ENCODE results near the gene ERC2. TPM values are rescaled to one million over a fixed set of nuclear protein-coding genes. Genes with fewer than 3 reads are reported as not detected.

Gene ERC2
- total and polyA plus RNA-seq, 2 donors (not counting 3 experiments of a cell fraction or from before 2014, with no cell fraction given), result 5.6 to 15.5 TPM

DNA sequence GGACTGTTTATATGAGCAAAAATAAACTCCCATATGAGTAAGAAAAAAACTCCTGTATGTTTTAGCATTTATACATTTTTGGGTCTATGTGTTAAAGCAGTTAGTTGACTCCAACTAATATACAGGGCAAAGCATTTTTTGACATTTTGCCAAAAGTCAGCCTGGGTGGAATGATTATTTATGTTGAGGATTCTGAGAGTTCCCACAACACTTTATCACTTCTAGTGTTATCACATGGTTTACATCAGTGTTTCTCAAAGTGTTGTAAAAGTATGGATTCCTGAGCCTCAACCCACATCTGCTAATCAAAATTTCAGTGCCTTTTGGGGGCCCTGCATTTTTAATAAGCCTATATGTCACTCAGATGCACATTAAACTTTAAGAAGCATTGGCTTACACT lies 643.9 kb downstream of the ERC2 start:
- Histone ChIP-seq H4K20me1 (replicated peaks; ENCODE audit: control insufficient read depth, extremely low read depth, insufficient read depth, low read length) (no peaks in the 10 kb centered on the region), H3K9me3 (replicated peaks; ENCODE audit: control insufficient read depth, insufficient read depth, low read length) (no peaks in the 10 kb centered on the region), H3K27ac (ENCODE audit: insufficient read depth, low read depth, low read length) (no peak overlapping the region), H3K4me3 (replicated peaks in 1 of 3; ENCODE audit: insufficient read depth in 1 of 3, low read depth in 1 of 3, low read length in 3 of 3) (no peak overlapping the region), H3K36me3 (ENCODE audit: control insufficient read depth in 2 of 2, extremely low read depth in 1 of 2, insufficient read depth in 2 of 2, low read length in 2 of 2) (no peaks in the 10 kb centered on the region), H3K79me2 (ENCODE audit: control insufficient read depth, insufficient read depth, low read length) (no peaks in the 10 kb centered on the region), H3K9ac (replicated peaks; ENCODE audit: extremely low read depth, insufficient read depth, low read length) (no peak overlapping the region), H3K4me1 (ENCODE audit: control insufficient read depth, extremely low read depth, insufficient read depth, low read length) (no peaks in the 10 kb centered on the region), H3K4me2 (ENCODE audit: insufficient read depth, low read length) (no peak overlapping the region), H3K9me1 (replicated peaks; ENCODE audit: control insufficient read depth, extremely low read depth, insufficient read depth, low read length) (no peaks in the 10 kb centered on the region), H2AFZ (ENCODE audit: low read depth, low read length) (no peak overlapping the region), H3K27me3 (ENCODE audit: control insufficient read depth in 2 of 2, insufficient read depth in 2 of 2, low read length in 2 of 2) (no peaks in the 10 kb centered on the region)
- intact Hi-C loops (cut with micrococcal nuclease), result no loop called here
- DNase-seq (ENCODE audit: low read depth, low spot score) (no peak), FAIRE-seq (no peak)
- ChIA-PET POLR2A (no interaction called here), CTCF (no interaction called here)
- BruUV-seq (replicated peaks), result no TSS peak
- TF ChIP-seq GATA2 (IDR thresholded peaks at IDR 0.05; ENCODE audit: insufficient read depth, insufficient read length, low read depth, low read length) (no peak), FOS (IDR thresholded peaks at IDR 0.05; ENCODE audit: borderline replicate concordance, insufficient read depth, low read length) (no peak), POLR2AphosphoS5 (IDR thresholded peaks at IDR 0.05; ENCODE audit: insufficient read depth, low read depth, low read length) (no peak), POLR2A (IDR thresholded peaks at IDR 0.05; ENCODE audit: low read depth, low read length) (no peak), JUN (IDR thresholded peaks at IDR 0.05; ENCODE audit: borderline replicate concordance, insufficient read depth, insufficient read length, low read depth) (no peak), MYC (IDR thresholded peaks at IDR 0.05; ENCODE audit: low read depth, low read length) (no peak), EZH2 (IDR thresholded peaks at IDR 0.05; ENCODE audit: borderline replicate concordance, low read depth, low read length, severe bottlenecking) (no peak)
- TF ChIP-seq, protein P1, sequence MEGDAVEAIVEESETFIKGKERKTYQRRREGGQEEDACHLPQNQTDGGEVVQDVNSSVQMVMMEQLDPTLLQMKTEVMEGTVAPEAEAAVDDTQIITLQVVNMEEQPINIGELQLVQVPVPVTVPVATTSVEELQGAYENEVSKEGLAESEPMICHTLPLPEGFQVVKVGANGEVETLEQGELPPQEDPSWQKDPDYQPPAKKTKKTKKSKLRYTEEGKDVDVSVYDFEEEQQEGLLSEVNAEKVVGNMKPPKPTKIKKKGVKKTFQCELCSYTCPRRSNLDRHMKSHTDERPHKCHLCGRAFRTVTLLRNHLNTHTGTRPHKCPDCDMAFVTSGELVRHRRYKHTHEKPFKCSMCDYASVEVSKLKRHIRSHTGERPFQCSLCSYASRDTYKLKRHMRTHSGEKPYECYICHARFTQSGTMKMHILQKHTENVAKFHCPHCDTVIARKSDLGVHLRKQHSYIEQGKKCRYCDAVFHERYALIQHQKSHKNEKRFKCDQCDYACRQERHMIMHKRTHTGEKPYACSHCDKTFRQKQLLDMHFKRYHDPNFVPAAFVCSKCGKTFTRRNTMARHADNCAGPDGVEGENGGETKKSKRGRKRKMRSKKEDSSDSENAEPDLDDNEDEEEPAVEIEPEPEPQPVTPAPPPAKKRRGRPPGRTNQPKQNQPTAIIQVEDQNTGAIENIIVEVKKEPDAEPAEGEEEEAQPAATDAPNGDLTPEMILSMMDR (IDR thresholded peaks at IDR 0.05; ENCODE audit: extremely low read depth in 1 of 2, insufficient read depth in 1 of 2, low read depth in 1 of 2, low read length in 2 of 2), result no peak
- TF ChIP-seq, protein P2, sequence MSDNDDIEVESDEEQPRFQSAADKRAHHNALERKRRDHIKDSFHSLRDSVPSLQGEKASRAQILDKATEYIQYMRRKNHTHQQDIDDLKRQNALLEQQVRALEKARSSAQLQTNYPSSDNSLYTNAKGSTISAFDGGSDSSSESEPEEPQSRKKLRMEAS (IDR thresholded peaks at IDR 0.05; ENCODE audit: insufficient read depth, insufficient read length), result no peak
- dilution Hi-C loops (cut with MboI; ENCODE audit: extremely low pct_ligation_motif_present, low sequenced_read_pairs), result no loop called here
